K562 (cell line): Measurements from ENCODE around the gene LAGE3. TPM values are rescaled to one million over a fixed set of nuclear protein-coding genes. Genes with fewer than 3 reads are reported as not detected.

Experiments used
- AFF4 ChIP-seq: sonication (generic); formaldehyde crosslinking; IDR thresholded peaks from 2 replicates; pipeline ENCODE4 v1.8.0; 2023; ENCODE audit warnings: mild to moderate bottlenecking, missing genetic modification reagents
- CCAR2 ChIP-seq: fragments of 200-400 bp; formaldehyde crosslinking; IDR thresholded peaks from 2 replicates; pipeline ENCODE4 v1.6.1; 2017; ENCODE audit warnings: mild to moderate bottlenecking, low read depth, low read length
- ELK1 ChIP-seq: sonication (generic); formaldehyde crosslinking; IDR thresholded peaks from 2 replicates; pipeline ENCODE4 v1.8.1; 2022; ENCODE audit warnings: missing genetic modification reagents
- GABPA ChIP-seq: fragments of 200-800 bp; sonication (Bioruptor generic); conservative IDR thresholded peaks from 2 replicates; pipeline ENCODE4 v1.6.1; 2016; ENCODE audit warnings: low read depth, missing genetic modification characterization, missing compliant biosample characterization
- GABPB2 ChIP-seq: fragments of 250-450 bp; sonication (Bioruptor Pico); conservative IDR thresholded peaks from 2 replicates; pipeline ENCODE4 v1.5.1; 2021; ENCODE audit warnings: mild to moderate bottlenecking
- GATA2 ChIP-seq: sonication (generic); formaldehyde crosslinking; IDR thresholded peaks from 2 replicates; pipeline ENCODE4 v1.4.0; 2020; ENCODE audit warnings: mild to moderate bottlenecking, missing genetic modification reagents
- GTF2E2 ChIP-seq: fragments of 200-800 bp; sonication (Bioruptor generic); IDR thresholded peaks from 2 replicates; pipeline ENCODE4 v1.6.1; 2016; ENCODE audit warnings: missing genetic modification characterization, missing compliant biosample characterization
- HCFC1 ChIP-seq: IDR thresholded peaks from 2 replicates; pipeline ENCODE4 v1.6.1; 2012; ENCODE audit warnings: low read depth, low read length, improper control_type of control experiment
- HINFP ChIP-seq: fragments of 450-650 bp; conservative IDR thresholded peaks from 2 replicates; pipeline ENCODE4 v1.6.1; 2016; ENCODE audit warnings: missing genetic modification characterization, low read depth, mild to moderate bottlenecking, control low read depth, missing compliant biosample characterization
- KLF16 ChIP-seq: IDR thresholded peaks from 2 replicates; pipeline ENCODE4 v1.6.1; 2016; ENCODE audit warnings: antibody characterized with exemption
- MCM2 ChIP-seq: fragments of 450-650 bp; IDR thresholded peaks from 2 replicates; pipeline ENCODE4 v1.6.1; 2017; ENCODE audit warnings: low read depth, mild to moderate bottlenecking
- MIER1 ChIP-seq: fragments of 450-650 bp; IDR thresholded peaks from 2 replicates; pipeline ENCODE4 v1.6.1; 2016; ENCODE audit warnings: antibody characterized with exemption, mild to moderate bottlenecking, low read depth
- MXI1 ChIP-seq: IDR thresholded peaks from 2 replicates; pipeline ENCODE4 v1.6.1; 2011; ENCODE audit warnings: low read depth, mild to moderate bottlenecking, improper control_type of control experiment, low read length
- MYNN ChIP-seq, 2 experiments: sonication (generic); formaldehyde crosslinking in 1 of 2; IDR thresholded peaks; 2 replicates each; pipeline versions ENCODE4 v1.5.0 to v1.6.1; 2016 to 2020; ENCODE audit warnings: antibody characterized with exemption in 1 of 2, missing genetic modification reagents in 1 of 2
- NFXL1 ChIP-seq: fragments of 450-650 bp; formaldehyde crosslinking; IDR thresholded peaks from 2 replicates; pipeline ENCODE4 v1.4.0; 2021; ENCODE audit warnings: mild to moderate bottlenecking
- PHF8 ChIP-seq: fragments of 200-600 bp; sonication (generic); IDR thresholded peaks from 2 replicates; pipeline ENCODE4 v1.6.1; 2012; ENCODE audit warnings: mixed run types, mild to moderate bottlenecking, inconsistent platforms, low read length, moderate library complexity, borderline replicate concordance
- RBM25 ChIP-seq: fragments of 200-400 bp; formaldehyde crosslinking; IDR thresholded peaks from 2 replicates; pipeline ENCODE4 v1.6.1; 2018; ENCODE audit warnings: low read length, low read depth, moderate library complexity; ENCODE audit not compliant: severe bottlenecking
- SMARCA4 ChIP-seq: fragments of 450-650 bp; IDR thresholded peaks from 2 replicates; pipeline ENCODE4 v1.6.1; 2016
- SRSF7 ChIP-seq: fragments of 200-400 bp; formaldehyde crosslinking; optimal IDR thresholded peaks from 2 replicates; pipeline ENCODE3; 2017; ENCODE audit warnings: mild to moderate bottlenecking, low read depth, low read length
- ZNF143 ChIP-seq: sonication (generic); formaldehyde crosslinking; IDR thresholded peaks from 2 replicates; pipeline ENCODE4 v1.9.0; 2022; ENCODE audit warnings: mild to moderate bottlenecking, missing genetic modification reagents
- ZNF217 ChIP-seq: sonication (generic); formaldehyde crosslinking; IDR thresholded peaks from 2 replicates; pipeline ENCODE4 v1.8.0; 2022; ENCODE audit warnings: mild to moderate bottlenecking, missing genetic modification reagents
- ZNF224 ChIP-seq: sonication (generic); formaldehyde crosslinking; IDR thresholded peaks from 2 replicates; pipeline ENCODE4 v1.8.0; 2022; ENCODE audit warnings: mild to moderate bottlenecking, missing genetic modification reagents
- ZNF444 ChIP-seq: fragments of 250-450 bp; sonication (Bioruptor Pico); IDR thresholded peaks from 2 replicates; pipeline ENCODE4 v1.4.0; 2020; ENCODE audit warnings: mild to moderate bottlenecking, moderate library complexity
- ZNF717 ChIP-seq: fragments of 250-450 bp; sonication (Bioruptor Pico); IDR thresholded peaks from 2 replicates; pipeline ENCODE4 v1.5.0; 2021
- ZNF77 ChIP-seq: fragments of 250-450 bp; sonication (Bioruptor Pico); IDR thresholded peaks from 2 replicates; pipeline ENCODE4 v1.5.0; 2020
- polyA plus RNA-seq, 8 experiments: library from polyadenylated mRNA; depleted of rRNA in 4 of 8; stranded (reverse) in 5 of 8; unstranded in 3 of 8; fragments of >200 nt; fragmentation: Nextera tagmentation in 2 of 8; fragmentation: Illumina TruSeq in 1 of 8; extraction: Ambion mirVana in 2 of 8; extraction: Trizol in 1 of 8; gene quantifications; 2 replicates each; pipeline versions ENCODE4 v1.2.1 to v1.2.3, GENCODE V29; 2011 to 2014; ENCODE audit warnings: inconsistent platforms in 1 of 8, missing spikeins in 1 of 8
- total RNA-seq, 7 experiments: library from RNA; depleted of rRNA in 6 of 7; stranded (reverse); fragments of >200 nt in 6 of 7; fragmentation: Illumina TruSeq in 2 of 7; extraction: Trizol in 2 of 7; gene quantifications; 2 replicates each; pipeline versions ENCODE4 v1.2.1 to v1.2.3, GENCODE V29; 2011 to 2021; ENCODE audit warnings: low replicate concordance in 1 of 7

The LAGE3 gene
- total and polyA plus RNA-seq, 9 of the 15 experiments (the other 6 are each of a cell fraction or from before 2014, with no cell fraction given): 28.2 to 125 (median 35.8) TPM

GRCh38 chrX:154486396-154487207 lies 7.5 kb upstream of the LAGE3 start, which contains the start of gene UBL4A (continued):
- TF ChIP-seq NFXL1 (CRISPR knock-in tag) (no peak), ZNF217 (CRISPR knock-in tag) (no peak), GABPA (tag) (no peak), CCAR2 (no peak), ZNF224 (CRISPR knock-in tag) (no peak), HINFP (tag) (no peak), GATA2 (CRISPR knock-in tag) (no peak), ZNF77 (no peak), ZNF717 (CRISPR knock-in tag) (no peak), MIER1 (no peak), PHF8 (peak; percentile 55; the same call in 1 of the 2 replicates), SRSF7 (no peak), RBM25 (no peak), AFF4 (CRISPR knock-in tag) (no peak), GABPB2 (CRISPR knock-in tag) (no peak), ELK1 (CRISPR knock-in tag) (no peak), MYNN (IDR thresholded peaks at IDR 0.05) (0 out of 2 replicates have a peak, but pooled peaks have one; percentile 50), MYNN (CRISPR knock-in tag; IDR thresholded peaks at IDR 0.05) (no peak), SMARCA4 (no peak), ZNF444 (CRISPR knock-in tag) (no peak), GTF2E2 (no peak), KLF16 (no peak), MXI1 (no peak), ZNF143 (CRISPR knock-in tag) (no peak), HCFC1 (no peak), MCM2 (no peak)
